Lung (tissue), 13 donors: ENCODE results near the gene CHRNA9. TPM values are rescaled to one million over a fixed set of nuclear protein-coding genes. Genes with fewer than 3 reads are reported as not detected.

Source experiments
- ATAC-seq: fragments of 200-7000 bp; cut with Tn5 transposase; one replicate; pipeline ENCODE4 v1.9.1; 2020; ENCODE audit warnings: moderate number of reproducible peaks; ENCODE audit not compliant: insufficient read depth, low FRiP score
- DNase-seq, 3 donors: peaks; one replicate each; pipeline ENCODE4 v3.0.0-alpha.2; 2013 to 2017
- H3K27ac ChIP-seq, 2 donors: one replicate each; pipeline ENCODE4 v1.5.1; 2013; ENCODE audit warnings: mild to moderate bottlenecking in 2 of 2, moderate library complexity in 2 of 2, control low read depth in 1 of 2, inconsistent platforms in 1 of 2, low read depth in 1 of 2, low read length in 1 of 2
- H3K27me3 ChIP-seq, 3 donors: one replicate each; pipeline ENCODE4 v1.5.1; 2013; ENCODE audit warnings: low read length in 2 of 3; ENCODE audit not compliant: control insufficient read depth in 3 of 3, insufficient read depth in 3 of 3
- H3K36me3 ChIP-seq, 4 donors: one replicate each; pipeline ENCODE4 v1.5.1; 2013; ENCODE audit warnings: low read length in 4 of 4, mild to moderate bottlenecking in 1 of 4, moderate library complexity in 1 of 4; ENCODE audit not compliant: control insufficient read depth in 4 of 4, insufficient read depth in 4 of 4
- H3K4me1 ChIP-seq, 5 donors: one replicate each; pipeline ENCODE4 v1.5.1; 2013; ENCODE audit warnings: low read length in 5 of 5, mild to moderate bottlenecking in 2 of 5, moderate library complexity in 1 of 5; ENCODE audit not compliant: control insufficient read depth in 5 of 5, insufficient read depth in 5 of 5
- H3K4me3 ChIP-seq: one replicate; pipeline ENCODE4 v1.5.1; 2013; ENCODE audit warnings: mild to moderate bottlenecking, control low read depth, moderate library complexity
- H3K9ac ChIP-seq, 2 donors: one replicate each; pipeline ENCODE4 v1.5.1; 2013; ENCODE audit warnings: low read length in 2 of 2, control low read depth in 1 of 2; ENCODE audit not compliant: insufficient read depth in 1 of 2
- H3K9me3 ChIP-seq, 4 donors: one replicate each; pipeline ENCODE4 v1.5.1; 2013; ENCODE audit warnings: low read length in 3 of 4, mild to moderate bottlenecking in 1 of 4, moderate library complexity in 1 of 4; ENCODE audit not compliant: control insufficient read depth in 4 of 4, insufficient read depth in 3 of 4
- CTCF ChIP-seq: IDR thresholded peaks from 2 replicates; pipeline ENCODE4 v1.5.1; 2012; ENCODE audit warnings: mild to moderate bottlenecking; ENCODE audit errors: control extremely low read depth, extremely low read depth
- WGBS, 2 donors: extraction: QIAGEN DNeasy Blood & Tissue Kit; methylation state at CpG; one replicate each; pipeline ENCODE4 v1.1.7; 2013; 5-methylcytosine and 5-hydroxymethylcytosine counted together
- polyA plus RNA-seq, 2 donors: library from polyadenylated mRNA; stranded (reverse); fragments of 200-250 nt; gene quantifications; one replicate each; pipeline ENCODE4 v1.2.1, GENCODE V29; 2013
- small RNA-seq: library from RNA; depleted of rRNA; stranded (forward); fragments of <200 nt; gene quantifications from one replicate; pipeline ENCODE3, GENCODE V24; 2014; ENCODE audit warnings: low replicate concordance
- total RNA-seq, 2 donors: library from RNA; depleted of rRNA in 1 of 2; stranded (reverse); fragments of >200 nt in 1 of 2; gene quantifications; one replicate each; pipeline ENCODE4 v1.2.1, GENCODE V29; 2014 to 2021
- donor health status: control.
- donor health status: control.
- donor health status: Bipolar disorder and iron deficiency.
- donor health status: healthy.
- donor health status: DM: yes; HTN: yes; CAD: no.

Gene CHRNA9
- total and polyA plus RNA-seq, 4 donors, result 0.09 TPM; not detected in 3

DNA sequence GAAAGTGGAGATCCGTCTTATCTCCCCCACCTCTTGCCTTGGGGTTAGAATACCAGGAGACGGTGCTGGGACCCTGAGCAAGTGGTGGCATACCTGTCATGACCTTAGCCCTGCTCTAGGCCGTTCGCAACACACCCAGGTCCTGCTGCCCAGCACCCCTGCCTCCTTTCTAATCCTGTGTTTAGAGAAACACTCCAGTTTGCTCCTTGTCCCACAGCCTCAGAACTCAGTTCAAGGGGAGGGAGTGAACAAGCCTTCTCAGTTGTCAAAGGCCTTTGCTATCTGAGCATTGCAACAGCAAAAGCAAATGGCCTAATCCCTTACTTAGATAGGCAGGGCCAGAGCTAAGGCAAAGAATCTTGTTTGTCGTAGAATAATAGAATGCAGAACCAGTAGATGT lies 67.9 kb downstream of the CHRNA9 start:
- Histone ChIP-seq H3K9me3 (no peaks in the 10 kb centered on the region), H3K9ac (no peak overlapping the region), H3K27me3 (no peaks in the 10 kb centered on the region), H3K4me1 (peaks cover 0 to 14% (median 3%) of the 10 kb centered on the region in 5 donors), H3K36me3 (no peaks in the 10 kb centered on the region), H3K4me3 (no peak overlapping the region), H3K27ac (peak overlapping the region in 1 of 2 donors; percentile 48)
- ATAC-seq, result no peak
- TF ChIP-seq CTCF, result no peak
- WGBS, 2 donors, result 68 to 93% methylated on average over 5 of the region's 5 CpGs
- DNase-seq, result peak; percentile 26 to 64 (median 35)

Small RNA genes within 50 kb of the gene (small RNA-seq; reads per million reads assigned to genes)
- gene RNU7-74P, result not detected

Other genes starting within 250 kb of the CHRNA9 start
- 10 to 100 TPM in 1 of 2 donors, 1 to 10 TPM in 1; 8.3 to 12.9 TPM for gene RHOH, start 138.3 kb upstream of the CHRNA9 start, total RNA-seq
- gene RHOH, start 138.3 kb upstream of the CHRNA9 start, polyA plus RNA-seq, result 10 to 100 TPM in 1 of 2 donors, 1 to 10 TPM in 1; 1.2 to 35.8 TPM